Skeletal muscle tissue (tissue), 4 donors: ENCODE results near the gene ACHE. TPM values are rescaled to one million over a fixed set of nuclear protein-coding genes. Genes with fewer than 3 reads are reported as not detected.
"Not testable (repeated sequence)": the region's sequence is repeated elsewhere in the genome, so short reads cannot be mapped to it uniquely, and the experiment has no call there.

Experiments used
- H3K27ac ChIP-seq: one replicate; pipeline ENCODE4 v1.7.0; 2013; ENCODE audit warnings: mild to moderate bottlenecking, low read depth, low read length, inconsistent platforms
- H3K27me3 ChIP-seq, 3 donors: one replicate each; pipeline ENCODE4 v1.7.0; 2013; ENCODE audit warnings: low read length in 3 of 3; ENCODE audit not compliant: control insufficient read depth in 3 of 3, insufficient read depth in 3 of 3
- H3K36me3 ChIP-seq, 3 donors: one replicate each; pipeline ENCODE4 v1.7.0; 2013; ENCODE audit warnings: low read length in 3 of 3; ENCODE audit not compliant: control insufficient read depth in 3 of 3, insufficient read depth in 3 of 3
- H3K4me1 ChIP-seq, 3 donors: one replicate each; pipeline ENCODE4 v1.7.0; 2013; ENCODE audit warnings: low read length in 3 of 3, mild to moderate bottlenecking in 3 of 3; ENCODE audit not compliant: control insufficient read depth in 3 of 3, insufficient read depth in 3 of 3
- H3K4me3 ChIP-seq, 3 donors: one replicate each; pipeline ENCODE4 v1.7.0; 2013; ENCODE audit warnings: low read length in 3 of 3
- H3K9ac ChIP-seq, 3 donors: one replicate each; pipeline ENCODE4 v1.7.0; 2013; ENCODE audit warnings: low read length in 3 of 3, mild to moderate bottlenecking in 3 of 3, moderate library complexity in 2 of 3, low read depth in 1 of 3
- H3K9me3 ChIP-seq, 3 donors: one replicate each; pipeline ENCODE4 v1.7.0; 2013; ENCODE audit warnings: low read length in 3 of 3; ENCODE audit not compliant: control insufficient read depth in 3 of 3
- total RNA-seq: library from RNA; depleted of rRNA; stranded (reverse); fragments of >200 nt; gene quantifications from one replicate; pipeline ENCODE4 v1.2.3, GENCODE V29; 2014
- donor health status: Osteomylitis.

Gene ACHE
- 36.0 TPM for total RNA-seq

DNA sequence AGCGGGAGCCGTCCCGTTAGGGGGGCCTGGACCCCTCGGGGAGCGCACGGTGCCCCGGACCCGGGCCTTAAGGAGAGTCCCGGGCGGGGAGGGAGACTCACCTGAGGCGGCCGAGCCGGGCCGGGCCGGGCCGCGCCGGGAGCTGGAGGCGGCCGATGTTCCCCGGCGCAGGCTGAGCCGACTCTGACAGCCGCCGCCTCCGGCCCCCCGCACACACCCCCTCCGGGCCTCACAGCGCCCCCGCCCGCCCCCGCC is at the start of gene ACHE:
ACHE (minus strand) TSS at position 188 of the 255 bp plus-strand sequence. CDS start 1,656 bp downstream, outside the sequence.
- H3K4me1 ChIP-seq, result peaks cover 31 to 37% (median 37%) of the 10 kb centered on the region in 3 donors
- peak within 1 kb of the TSS; percentile 82 to 87 (median 84) for H3K9ac ChIP-seq
- peak within 1 kb of the TSS; percentile 94 for H3K27ac ChIP-seq
- peak within 1 kb of the TSS; percentile 59 to 75 (median 73) for H3K4me3 ChIP-seq
- H3K36me3 ChIP-seq, result peaks cover 9 to 14% (median 13%) of the 10 kb centered on the region in 3 donors
- peaks cover 4 to 9% (median 6%) of the 10 kb centered on the region in 3 donors for H3K27me3 ChIP-seq
- H3K9me3 ChIP-seq, result no peaks in the 10 kb centered on the region

GRCh38 chr7:100944138-100944537 is 48.5 kb upstream of the ACHE start:
- Histone ChIP-seq H3K4me1 (no peaks in the 10 kb centered on the region), H3K27ac (no peak overlapping the region), H3K36me3 (no peaks in the 10 kb centered on the region), H3K27me3 (peaks cover 0 to 7% (median 6%) of the 10 kb centered on the region in 3 donors), H3K9ac (no peak overlapping the region), H3K9me3 (peaks cover 0 to 4% (median 2%) of the 10 kb centered on the region in 3 donors), H3K4me3 (no peak overlapping the region)

DNA sequence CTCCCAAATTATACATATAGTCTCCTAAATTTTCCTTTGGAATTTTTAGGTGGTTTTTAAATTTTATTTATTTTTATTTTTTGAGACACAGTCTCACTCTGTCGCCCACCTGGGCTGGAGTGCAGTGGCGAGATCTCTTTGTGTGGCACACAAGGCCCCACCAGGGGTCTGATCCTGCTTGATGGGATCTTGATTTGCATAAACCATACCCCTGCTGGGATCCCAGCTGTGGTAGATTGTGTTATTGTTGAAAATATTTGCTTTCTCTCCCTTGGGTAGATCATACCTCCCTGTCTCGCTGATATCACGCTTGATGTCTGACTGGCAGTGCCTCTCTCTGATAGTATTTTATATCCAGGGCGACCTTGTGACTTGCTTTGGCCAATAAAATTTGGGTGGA is 48.0 kb upstream of the ACHE start:
- no peaks in the 10 kb centered on the region for H3K4me1 ChIP-seq
- H3K9me3 ChIP-seq, result peaks cover 0 to 4% (median 2%) of the 10 kb centered on the region in 3 donors
- no peak overlapping the region for H3K27ac ChIP-seq
- H3K4me3 ChIP-seq, result no peak overlapping the region
- no peaks in the 10 kb centered on the region for H3K36me3 ChIP-seq
- peaks cover 0 to 4% (median 3%) of the 10 kb centered on the region in 3 donors for H3K27me3 ChIP-seq
- no peak overlapping the region for H3K9ac ChIP-seq

DNA sequence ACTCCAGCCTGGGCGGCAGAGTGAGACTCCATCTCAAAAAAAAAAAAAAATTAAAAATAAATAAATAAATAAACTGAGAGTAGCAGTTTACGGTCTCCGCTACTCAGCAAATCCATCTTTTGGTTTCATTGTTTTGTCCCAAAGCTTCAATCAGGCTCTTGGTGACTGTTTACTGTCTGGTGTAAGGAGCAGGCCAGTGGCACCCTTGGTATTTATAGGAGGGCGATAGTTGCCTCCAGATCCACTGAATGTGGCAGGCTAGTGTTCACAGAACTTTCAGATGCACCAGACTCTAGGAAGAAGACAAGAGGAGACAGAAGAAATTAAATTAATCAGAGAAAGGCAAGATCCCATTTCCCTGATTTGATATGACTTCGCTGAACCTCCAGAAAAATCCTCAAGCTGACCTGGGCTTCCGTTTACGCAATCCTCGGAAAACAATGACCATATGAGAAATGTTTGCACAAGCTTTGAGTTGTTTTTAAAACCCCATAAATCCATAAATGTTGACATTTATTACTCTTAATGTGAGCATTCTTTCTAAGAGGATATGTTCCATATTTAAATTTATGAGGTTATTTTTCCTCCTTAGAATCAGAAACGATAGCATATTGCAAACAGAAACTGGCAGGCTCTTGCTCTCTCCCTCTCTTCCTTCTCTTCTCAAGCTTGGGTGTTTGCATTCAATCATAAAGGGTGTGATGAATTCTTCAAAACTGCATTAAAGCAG is 46.5 kb upstream of the ACHE start:
- Histone ChIP-seq H3K4me1 (no peaks in the 10 kb centered on the region), H3K9ac (no peak overlapping the region), H3K27ac (no peak overlapping the region), H3K36me3 (no peaks in the 10 kb centered on the region), H3K27me3 (peaks cover 0 to 4% (median 3%) of the 10 kb centered on the region in 3 donors), H3K4me3 (no peak overlapping the region), H3K9me3 (peaks cover 0 to 4% (median 2%) of the 10 kb centered on the region in 3 donors)

GRCh38 chr7:100936167-100936566 is 40.5 kb upstream of the ACHE start:
- not testable (repeated sequence) for H3K36me3 ChIP-seq, H3K4me1 ChIP-seq, H3K27me3 ChIP-seq, H3K9ac ChIP-seq, H3K9me3 ChIP-seq, H3K27ac ChIP-seq, H3K4me3 ChIP-seq

GRCh38 chr7:100935381-100935780 is 39.7 kb upstream of the ACHE start:
- H3K4me3 ChIP-seq, H3K27ac ChIP-seq, H3K27me3 ChIP-seq, H3K4me1 ChIP-seq, H3K9me3 ChIP-seq, H3K9ac ChIP-seq, H3K36me3 ChIP-seq: not testable (repeated sequence)

DNA sequence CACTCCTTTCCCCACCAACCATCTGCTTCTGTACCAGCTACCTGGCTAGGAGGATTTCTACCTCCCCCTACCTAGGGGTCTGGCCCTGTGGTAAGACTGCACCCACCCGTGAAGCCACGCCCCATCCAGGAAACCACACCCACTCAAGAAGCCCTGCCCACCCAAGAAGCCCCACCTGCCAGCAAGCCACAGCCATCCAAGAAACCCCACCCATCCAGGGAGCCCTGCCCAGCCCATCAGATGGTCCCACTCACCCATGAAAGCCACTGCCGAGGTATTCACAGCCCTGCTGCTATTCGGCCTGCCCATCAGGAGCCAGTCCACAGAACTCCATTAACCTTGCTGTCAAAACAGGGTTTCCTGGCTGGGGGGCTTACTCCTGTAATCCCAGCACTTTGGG is 38.0 kb upstream of the ACHE start:
- no peak overlapping the region for H3K27ac ChIP-seq
- H3K9ac ChIP-seq, result no peak overlapping the region
- H3K36me3 ChIP-seq, result no peaks in the 10 kb centered on the region
- H3K9me3 ChIP-seq, result no peaks in the 10 kb centered on the region
- H3K27me3 ChIP-seq, result no peaks in the 10 kb centered on the region
- H3K4me3 ChIP-seq, result no peak overlapping the region
- H3K4me1 ChIP-seq, result peaks cover 0 to 9% (median 0%) of the 10 kb centered on the region in 3 donors

GRCh38 chr7:100929808-100930174 is 34.1 kb upstream of the ACHE start:
- Histone ChIP-seq H3K9me3 (no peaks in the 10 kb centered on the region), H3K27me3 (no peaks in the 10 kb centered on the region), H3K4me1 (peaks cover 0 to 9% (median 0%) of the 10 kb centered on the region in 3 donors), H3K27ac (no peak overlapping the region), H3K9ac (no peak overlapping the region), H3K36me3 (no peaks in the 10 kb centered on the region), H3K4me3 (no peak overlapping the region)

DNA sequence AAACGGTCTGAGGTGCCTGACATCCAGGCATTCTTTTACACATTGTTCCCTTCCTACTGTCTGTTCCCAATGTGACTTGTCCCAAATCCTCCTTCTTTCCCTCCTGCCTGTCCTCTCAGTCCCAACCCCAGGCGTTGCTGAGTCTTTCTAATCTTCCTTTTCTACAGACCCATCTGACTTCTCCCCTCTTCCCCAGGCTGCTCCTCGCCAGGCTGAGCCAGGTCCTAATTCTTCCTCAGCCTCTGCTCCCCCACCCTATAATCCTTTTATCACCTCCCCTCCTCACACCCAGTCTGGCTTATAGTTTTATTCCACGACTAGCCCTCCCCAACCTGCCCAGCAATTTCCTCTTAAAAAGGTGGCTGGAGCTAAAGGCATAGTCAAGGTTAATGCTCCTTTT is 27.9 kb upstream of the ACHE start:
- not testable (repeated sequence) for H3K9ac ChIP-seq, H3K4me1 ChIP-seq, H3K27me3 ChIP-seq, H3K27ac ChIP-seq, H3K9me3 ChIP-seq, H3K4me3 ChIP-seq, H3K36me3 ChIP-seq

- H3K36me3 ChIP-seq, result no peaks in the 10 kb centered on the region
- H3K4me3 ChIP-seq, result no peak overlapping the region
- peaks cover 0 to 3% (median 2%) of the 10 kb centered on the region in 3 donors for H3K4me1 ChIP-seq
- H3K27ac ChIP-seq, result no peak overlapping the region
- no peaks in the 10 kb centered on the region for H3K27me3 ChIP-seq
- H3K9ac ChIP-seq, result no peak overlapping the region
- no peaks in the 10 kb centered on the region for H3K9me3 ChIP-seq
Measured at GRCh38 chr7:100921039-100921438, 25.4 kb upstream of the ACHE start.
